CD14-positive monocyte (primary cell): ENCODE results near the gene SNX1. TPM values are rescaled to one million over a fixed set of nuclear protein-coding genes. Genes with fewer than 3 reads are reported as not detected.

Source experiments
- DNase-seq, 3 donors: peaks; one replicate each; pipeline ENCODE4 v3.0.0-alpha.2; 2011 to 2022
- H2AFZ ChIP-seq: 2 replicates; pipeline ENCODE4 v1.6.0; 2012; ENCODE audit warnings: mild to moderate bottlenecking, low read depth, low read length, inconsistent platforms; ENCODE audit not compliant: insufficient read depth, poor library complexity, severe bottlenecking
- H3K27ac ChIP-seq, 2 donors: 1 replicate in 1 of 2; 2 replicates in 1 of 2; pipeline ENCODE4 v1.5.1; 2012 to 2013; ENCODE audit warnings: low read length in 2 of 2, control low read depth in 1 of 2, inconsistent platforms in 1 of 2, low read depth in 1 of 2, mild to moderate bottlenecking in 1 of 2
- H3K27me3 ChIP-seq, 2 donors: one replicate each; pipeline versions ENCODE4 v1.6.0 to v1.6.1; 2011 to 2013; ENCODE audit warnings: low read length in 2 of 2; ENCODE audit not compliant: control insufficient read depth in 2 of 2, insufficient read depth in 2 of 2
- H3K36me3 ChIP-seq, 2 donors: replicated peaks in 1 of 2; 1 replicate in 1 of 2; 2 replicates in 1 of 2; pipeline versions ENCODE4 v1.5.1 to v1.6.1; 2012 to 2013; ENCODE audit warnings: low read length in 2 of 2, control low read depth in 1 of 2, inconsistent platforms in 1 of 2, mild to moderate bottlenecking in 1 of 2; ENCODE audit not compliant: insufficient read depth in 2 of 2, control insufficient read depth in 1 of 2
- H3K4me1 ChIP-seq, 2 donors: 1 replicate in 1 of 2; 2 replicates in 1 of 2; pipeline versions ENCODE4 v1.5.1 to v1.6.1; 2012 to 2013; ENCODE audit warnings: low read length in 2 of 2, control low read depth in 1 of 2, inconsistent platforms in 1 of 2, mild to moderate bottlenecking in 1 of 2, moderate library complexity in 1 of 2; ENCODE audit not compliant: insufficient read depth in 2 of 2, control insufficient read depth in 1 of 2
- H3K4me2 ChIP-seq: replicated peaks from 2 replicates; pipeline ENCODE3; 2012; ENCODE audit warnings: low read length, moderate library complexity, mild to moderate bottlenecking; ENCODE audit not compliant: poor library complexity, severe bottlenecking; ENCODE audit errors: extremely low read depth
- H3K4me3 ChIP-seq, 3 experiments: fragments of 200-600 bp in 1 of 3; sonication (generic) in 1 of 3; replicated peaks in 1 of 3; 1 replicate in 2 of 3; 2 replicates in 1 of 3; pipeline ENCODE4 v1.5.1; 2011 to 2013; ENCODE audit warnings: low read length in 3 of 3, mild to moderate bottlenecking in 3 of 3, control low read depth in 2 of 3, low read depth in 2 of 3, inconsistent platforms in 1 of 3, moderate library complexity in 1 of 3
- H3K79me2 ChIP-seq: 2 replicates; pipeline ENCODE4 v1.6.0; 2012; ENCODE audit warnings: mild to moderate bottlenecking, control low read depth, inconsistent platforms, low read length, moderate library complexity; ENCODE audit not compliant: insufficient read depth
- H3K9ac ChIP-seq: 2 replicates; pipeline ENCODE4 v1.6.0; 2017; ENCODE audit warnings: low read length, mild to moderate bottlenecking; ENCODE audit not compliant: insufficient read depth, poor library complexity, severe bottlenecking
- H3K9me3 ChIP-seq, 2 donors: replicated peaks in 1 of 2; 1 replicate in 1 of 2; 2 replicates in 1 of 2; pipeline versions ENCODE4 v1.5.1 to v1.6.1; 2012 to 2013; ENCODE audit warnings: low read length in 2 of 2, control low read depth in 1 of 2; ENCODE audit not compliant: control insufficient read depth in 1 of 2, insufficient read depth in 1 of 2
- H4K20me1 ChIP-seq: 2 replicates; pipeline ENCODE4 v1.6.0; 2012; ENCODE audit warnings: mild to moderate bottlenecking, low read length, control low read depth, moderate library complexity; ENCODE audit not compliant: insufficient read depth
- H3K27ac Mint-ChIP-seq, 7 donors: one replicate each; pipeline ENCODE4 v1.8.0; 2020; ENCODE audit warnings: mild to moderate bottlenecking in 7 of 7, mixed read lengths in 7 of 7, moderate library complexity in 6 of 7, inconsistent platforms in 2 of 7
- H3K27me3 Mint-ChIP-seq, 3 donors: one replicate each; pipeline ENCODE4 v1.8.0; 2021 to 2022; ENCODE audit warnings: low read depth in 3 of 3, mild to moderate bottlenecking in 3 of 3, mixed read lengths in 3 of 3, moderate library complexity in 3 of 3, inconsistent platforms in 1 of 3
- H3K36me3 Mint-ChIP-seq, 2 donors: one replicate each; pipeline ENCODE4 v1.8.0; 2020; ENCODE audit warnings: mixed read lengths in 2 of 2, inconsistent platforms in 1 of 2, mild to moderate bottlenecking in 1 of 2
- H3K4me1 Mint-ChIP-seq: one replicate; pipeline ENCODE4 v1.8.0; 2020; ENCODE audit warnings: mild to moderate bottlenecking, mixed read lengths
- H3K4me3 Mint-ChIP-seq, 2 donors: one replicate each; pipeline ENCODE4 v1.8.0; 2020; ENCODE audit warnings: mild to moderate bottlenecking in 2 of 2, mixed read lengths in 2 of 2, moderate library complexity in 1 of 2
- H3K9me3 Mint-ChIP-seq, 7 donors: one replicate each; pipeline ENCODE4 v1.8.0; 2020 to 2022; ENCODE audit warnings: mixed read lengths in 7 of 7, mild to moderate bottlenecking in 6 of 7, moderate library complexity in 6 of 7, inconsistent platforms in 2 of 7
- CTCF ChIP-seq: fragments of 200-600 bp; IDR thresholded peaks from one replicate; pipeline ENCODE4 v1.8.0; 2022; ENCODE audit warnings: antibody characterized with exemption, mild to moderate bottlenecking
- WGBS: methylation state at CpG from one replicate; pipeline ENCODE4 v1.1.5; 2013; ENCODE audit warnings: missing lambda C conversion rate; ENCODE audit not compliant: insufficient coverage; 5-methylcytosine and 5-hydroxymethylcytosine counted together
- intact Hi-C, 2 donors: fragments of 100-400 bp; cut with micrococcal nuclease; formaldehyde crosslinking; loops; one replicate each; pipeline versions ENCODE4 v1.15.0 to v1.15.1; 2023
- polyA minus RNA-seq: library from RNA; depleted of rRNA, polyadenylated mRNA; stranded (reverse); fragments of >200 nt; gene quantifications from 2 replicates; pipeline ENCODE4 v1.2.3, GENCODE V29; 2012
- polyA plus RNA-seq, 3 donors: library from polyadenylated mRNA; depleted of rRNA in 1 of 3; unstranded in 2 of 3; stranded (reverse) in 1 of 3; fragments of 300-500 nt in 2 of 3; fragments of >200 nt in 1 of 3; fragmentation: Illumina TruSeq in 2 of 3; gene quantifications; 1 replicate in 2 of 3; 2 replicates in 1 of 3; pipeline ENCODE4 v1.2.3, GENCODE V29; 2012 to 2021
- total RNA-seq, 12 experiments: library from RNA in 1 of 12; stranded (reverse) in 1 of 12; fragments of 120-200 nt in 1 of 12; gene quantifications; one replicate each; pipeline ENCODE4 v1.2.4 and lab custom pipeline; 2013 to 2026; ENCODE audit warnings: mixed read lengths in 6 of 12, inconsistent platforms in 1 of 12

Gene SNX1
- total RNA-seq (2013) = 56.4 TPM
- polyA plus RNA-seq = 100 to 1,000 TPM; 104 to 115 (median 115) TPM
- polyA minus RNA-seq = 39.1 and 64.6 TPM in 2 replicates
- 54.7 to 130 (median 84.0) reads per million in 11 experiments for total RNA-seq (lab: John Stamatoyannopoulos, UW)

DNA sequence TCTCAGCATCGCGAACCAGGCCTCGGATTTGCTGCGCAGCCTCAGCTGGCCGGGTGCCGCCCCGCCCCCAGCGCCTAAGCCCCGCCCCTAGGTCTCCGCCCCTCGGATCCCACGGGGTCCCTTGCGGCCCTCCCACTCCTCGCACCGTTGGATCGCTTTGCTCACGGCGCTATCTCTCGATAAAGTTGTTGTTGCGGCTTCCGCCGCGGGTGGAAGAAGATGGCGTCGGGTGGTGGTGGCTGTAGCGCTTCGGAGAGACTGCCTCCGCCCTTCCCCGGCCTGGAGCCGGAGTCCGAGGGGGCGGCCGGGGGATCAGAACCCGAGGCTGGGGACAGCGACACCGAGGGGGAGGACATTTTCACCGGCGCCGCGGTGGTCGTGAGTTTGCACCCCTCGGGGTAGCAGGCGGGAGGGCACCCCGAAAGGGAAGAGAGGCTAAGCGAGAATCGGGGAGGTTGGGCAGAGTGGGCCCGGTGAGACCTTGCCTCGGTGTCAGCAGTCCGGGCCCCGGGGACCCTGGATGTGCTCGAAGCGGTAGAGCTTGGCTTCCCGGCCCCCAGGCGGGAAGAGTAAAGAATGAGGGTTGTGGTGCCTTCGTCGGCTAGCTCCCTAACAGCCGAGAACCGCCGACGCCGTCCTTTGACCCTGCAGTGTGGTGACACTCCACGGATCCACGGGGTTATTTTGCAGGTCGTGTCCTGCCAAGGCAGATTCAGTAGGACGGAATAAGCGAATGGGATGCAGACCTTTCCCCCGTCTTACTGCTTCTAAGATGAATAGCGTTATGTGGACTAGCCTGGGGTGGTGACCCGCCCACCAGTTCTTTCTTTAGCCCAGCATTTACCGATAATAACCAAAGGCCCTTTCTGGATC, at the start of gene SNX1:
SNX1 (plus strand) TSS at position 188 of the 873 bp plus-strand sequence; CDS start at position 220, 32 bp downstream.
- no peaks in the 10 kb centered on the region for H3K27me3 Mint-ChIP-seq
- no peaks in the 10 kb centered on the region for H3K9me3 ChIP-seq
- peaks cover 4 to 13% of the 10 kb centered on the region in 2 donors for H3K36me3 Mint-ChIP-seq
- H3K9me3 Mint-ChIP-seq = no peaks in the 10 kb centered on the region
- no peaks in the 10 kb centered on the region for H3K27me3 ChIP-seq
- peak within 1 kb of the TSS; percentile 87 to 89 for H3K27ac ChIP-seq
- H3K27ac Mint-ChIP-seq = peak within 1 kb of the TSS; percentile 88 to 100 (median 96)
- DNase-seq = peak; percentile 91 to 93 (median 92)
- WGBS = under 1% methylated on average over 64 of the region's 70 CpGs
- H3K4me1 ChIP-seq = peaks cover 72 to 84% of the 10 kb centered on the region in 2 donors
- H3K4me2 ChIP-seq = peak within 1 kb of the TSS; percentile 90
- H2AFZ ChIP-seq = peak within 1 kb of the TSS; percentile 88
- peak within 1 kb of the TSS; percentile 92 to 95 for H3K4me3 Mint-ChIP-seq
- H3K9ac ChIP-seq = peak within 1 kb of the TSS; percentile 92
- H3K79me2 ChIP-seq = peaks cover 96% of the 10 kb centered on the region
- peaks cover 47% of the 10 kb centered on the region for H4K20me1 ChIP-seq
- H3K36me3 ChIP-seq = peaks cover 0 to 2% of the 10 kb centered on the region in 2 donors
- H3K4me3 ChIP-seq = peak within 1 kb of the TSS; percentile 95 to 96 (median 96)
- TF ChIP-seq CTCF = peak; percentile 5
- peaks cover 64% of the 10 kb centered on the region for H3K4me1 Mint-ChIP-seq
- intact Hi-C loops = loop anchor here in 1 of 2 donors (2.0 kb wide), 2 partner anchors 17 to 67 kb away; partner anchors contain the start of gene PPIB

DNA sequence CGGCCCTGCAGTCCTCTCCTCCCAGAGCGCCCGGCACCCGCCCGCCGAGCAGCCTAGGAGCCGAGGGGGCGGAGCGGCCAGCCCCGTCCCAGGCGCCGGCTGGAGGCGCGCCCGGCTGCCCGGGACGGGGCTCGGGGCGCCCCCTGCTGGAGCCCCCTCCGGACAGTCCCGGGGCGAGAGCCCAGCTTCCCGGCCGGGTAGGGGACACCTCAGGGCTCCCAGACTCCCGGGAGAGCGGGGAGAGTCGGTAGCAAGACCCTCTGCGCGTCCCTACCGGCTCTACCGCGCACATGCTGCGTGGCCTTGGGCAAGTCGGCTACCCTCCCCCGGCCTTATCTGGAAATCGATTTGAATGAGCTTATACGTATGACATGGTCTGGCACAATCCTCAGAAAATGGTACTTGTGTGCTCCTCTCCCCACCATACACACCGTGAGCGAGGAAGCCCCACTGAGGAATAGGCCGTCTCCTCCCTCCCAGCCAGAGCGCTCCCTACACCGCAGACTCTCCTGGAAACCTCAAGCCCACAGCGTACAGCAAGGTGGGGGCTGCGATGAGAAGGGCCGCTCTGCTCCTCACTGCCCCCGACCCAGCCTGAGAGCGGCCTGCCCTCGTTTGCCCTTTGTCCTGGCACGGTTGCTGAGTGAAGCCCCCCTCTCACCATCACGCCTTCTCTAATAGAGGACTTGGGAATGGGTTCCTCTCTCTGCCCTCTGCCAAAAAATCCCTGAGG, 49.2 kb upstream of the SNX1 start, which contains the start of gene DAPK2:
DAPK2 (minus strand) TSS at position 65 of the 733 bp plus-strand sequence. CDS start 6,224 bp downstream, outside the sequence.
- peaks cover 69% of the 10 kb centered on the region for H3K4me1 Mint-ChIP-seq
- TF ChIP-seq CTCF = peak; percentile 79
- Histone ChIP-seq H3K4me1 (peaks cover 64 to 69% of the 10 kb centered on the region in 2 donors), H2AFZ (peak within 1 kb of the TSS; percentile 61), H3K4me3 (peak within 1 kb of the TSS; percentile 12 to 62 (median 39)), H3K9me3 (no peaks in the 10 kb centered on the region), H3K27ac (no peak within 1 kb of the TSS), H3K36me3 (no peaks in the 10 kb centered on the region), H3K79me2 (no peaks in the 10 kb centered on the region), H3K4me2 (peak within 1 kb of the TSS; percentile 72), H4K20me1 (peaks cover 10% of the 10 kb centered on the region), H3K9ac (peak within 1 kb of the TSS; percentile 2), H3K27me3 (peaks cover 0 to 23% of the 10 kb centered on the region in 2 donors)
- DNase-seq = peak in 2 of 3 donors; percentile 49 to 56
- H3K9me3 Mint-ChIP-seq = peaks cover 0 to 2% (median 0%) of the 10 kb centered on the region in 7 donors
- intact Hi-C loops = no loop called here
- peak within 1 kb of the TSS; percentile 65 to 84 for H3K4me3 Mint-ChIP-seq
- H3K27me3 Mint-ChIP-seq = peaks cover 28 to 47% (median 46%) of the 10 kb centered on the region in 3 donors
- H3K27ac Mint-ChIP-seq = peak within 1 kb of the TSS in 3 of 7 donors; percentile 32 to 66 (median 53)
- WGBS = 3% methylated on average over 36 of the region's 50 CpGs
- H3K36me3 Mint-ChIP-seq = peaks cover 0 to 8% of the 10 kb centered on the region in 2 donors
